IMR-90 (cell line): ENCODE results near the gene STAP2. TPM values are rescaled to one million over a fixed set of nuclear protein-coding genes. Genes with fewer than 3 reads are reported as not detected.
"Not testable (repeated sequence)": the region's sequence is repeated elsewhere in the genome, so short reads cannot be mapped to it uniquely, and the experiment has no call there.

Experiments used
- ATAC-seq: fragments of 200-7000 bp; cut with Tn5 transposase; 2 replicates; pipeline ENCODE4 v1.9.1; 2020; ENCODE audit warnings: low read depth, mild to moderate bottlenecking, moderate library complexity
- BruUV-seq: library from RNA; stranded (reverse); fragments of 400-500 nt; replicated peaks from 2 replicates; lab custom pipeline; 2021; lab: Mats Ljungman, UMichigan
- CTCF ChIA-PET: fragments of 300-600 bp; formaldehyde crosslinking; extraction: SDS; loops from one replicate; lab custom pipeline; 2021; ENCODE audit warnings: antibody characterized with exemption; lab: Yijun Ruan, JAX
- POLR2A ChIA-PET: fragments of 300-600 bp; sonication (Branson Sonifier 250); formaldehyde crosslinking; loops from one replicate; lab custom pipeline; 2022; ENCODE audit warnings: antibody characterized with exemption; ENCODE audit not compliant: unreplicated experiment; lab: Charles Lee
- DNase-seq: peaks from one replicate; pipeline ENCODE4 v3.0.0; 2013
- H2AFZ ChIP-seq: replicated peaks from 2 replicates; pipeline ENCODE3; 2013; ENCODE audit warnings: low read length, mild to moderate bottlenecking; ENCODE audit not compliant: poor library complexity
- H2AK5ac ChIP-seq: 2 replicates; pipeline ENCODE4 v1.6.1; 2013; ENCODE audit warnings: low read depth, low read length, inconsistent platforms
- H2AK9ac ChIP-seq: replicated peaks from 2 replicates; pipeline ENCODE3; 2013; ENCODE audit warnings: mild to moderate bottlenecking, low read depth, low read length, moderate library complexity; ENCODE audit not compliant: poor library complexity
- H2BK120ac ChIP-seq: 2 replicates; pipeline ENCODE4 v1.6.1; 2013; ENCODE audit warnings: low read depth, low read length, inconsistent platforms
- H2BK15ac ChIP-seq: 3 replicates; pipeline ENCODE4 v1.6.1; 2013; ENCODE audit warnings: low read depth, low read length, inconsistent platforms
- H2BK20ac ChIP-seq: 2 replicates; pipeline ENCODE4 v1.6.1; 2013; ENCODE audit warnings: low read depth, mild to moderate bottlenecking, inconsistent platforms, low read length, moderate library complexity
- H2BK5ac ChIP-seq: 2 replicates; pipeline ENCODE4 v1.6.1; 2013; ENCODE audit warnings: mild to moderate bottlenecking, low read depth, low read length, inconsistent platforms; ENCODE audit not compliant: poor library complexity, severe bottlenecking
- H3K14ac ChIP-seq: replicated peaks from 2 replicates; pipeline ENCODE4 v1.6.1; 2013; ENCODE audit warnings: low read depth, low read length, inconsistent platforms
- H3K18ac ChIP-seq: 2 replicates; pipeline ENCODE4 v1.6.1; 2013; ENCODE audit warnings: low read depth, low read length, control low read depth
- H3K23ac ChIP-seq: 2 replicates; pipeline ENCODE4 v1.6.1; 2013; ENCODE audit warnings: low read depth, low read length, inconsistent platforms
- H3K27ac ChIP-seq: 2 replicates; pipeline ENCODE4 v1.5.1; 2013; ENCODE audit warnings: mild to moderate bottlenecking, control low read depth, low read length; ENCODE audit not compliant: insufficient read depth
- H3K27me3 ChIP-seq: 2 replicates; pipeline ENCODE4 v1.6.1; 2013; ENCODE audit warnings: low read length; ENCODE audit not compliant: control insufficient read depth, insufficient read depth
- H3K36me3 ChIP-seq: 2 replicates; pipeline ENCODE4 v1.6.1; 2013; ENCODE audit warnings: low read length, mixed read lengths; ENCODE audit not compliant: control insufficient read depth, insufficient read depth
- H3K4ac ChIP-seq: 2 replicates; pipeline ENCODE4 v1.6.1; 2013; ENCODE audit warnings: low read depth, low read length, inconsistent platforms
- H3K4me1 ChIP-seq: 2 replicates; pipeline ENCODE4 v1.6.1; 2013; ENCODE audit warnings: low read length, mixed read lengths; ENCODE audit not compliant: control insufficient read depth, insufficient read depth
- H3K4me2 ChIP-seq: 2 replicates; pipeline ENCODE4 v1.6.1; 2013; ENCODE audit warnings: low read depth, mild to moderate bottlenecking, control low read depth, low read length, moderate library complexity
- H3K4me3 ChIP-seq: 2 replicates; pipeline ENCODE4 v1.5.1; 2013; ENCODE audit warnings: low read depth, mild to moderate bottlenecking, control low read depth, low read length, moderate library complexity; ENCODE audit not compliant: insufficient read depth
- H3K56ac ChIP-seq: 2 replicates; pipeline ENCODE4 v1.6.1; 2013; ENCODE audit warnings: low read length, inconsistent platforms; ENCODE audit not compliant: insufficient read depth; ENCODE audit errors: extremely low read depth
- H3K79me1 ChIP-seq, 2 experiments: 2 replicates each; pipeline ENCODE4 v1.6.1; 2013; ENCODE audit warnings: low read length in 2 of 2, inconsistent platforms in 1 of 2, low read depth in 1 of 2
- H3K9ac ChIP-seq: 2 replicates; pipeline ENCODE4 v1.6.1; 2013; ENCODE audit warnings: low read depth, low read length, control low read depth
- H3K9me1 ChIP-seq: 2 replicates; pipeline ENCODE4 v1.6.1; 2013; ENCODE audit warnings: low read length, inconsistent platforms; ENCODE audit not compliant: insufficient read depth
- H3K9me3 ChIP-seq: 2 replicates; pipeline ENCODE4 v1.6.1; 2013; ENCODE audit warnings: low read length; ENCODE audit not compliant: control insufficient read depth, insufficient read depth
- H4K20me1 ChIP-seq: 2 replicates; pipeline ENCODE4 v1.6.1; 2013; ENCODE audit warnings: low read length, inconsistent platforms; ENCODE audit not compliant: insufficient read depth
- H4K5ac ChIP-seq: 2 replicates; pipeline ENCODE4 v1.6.1; 2013; ENCODE audit warnings: mild to moderate bottlenecking, low read depth, low read length, control low read depth
- H4K8ac ChIP-seq, 2 experiments: 2 replicates each; pipeline ENCODE4 v1.6.1; 2013; ENCODE audit warnings: low read depth in 2 of 2, low read length in 2 of 2, control low read depth in 1 of 2, inconsistent platforms in 1 of 2
- H4K91ac ChIP-seq: 2 replicates; pipeline ENCODE4 v1.6.1; 2013; ENCODE audit warnings: low read depth, low read length, inconsistent platforms; ENCODE audit not compliant: insufficient read depth
- CEBPB ChIP-seq: IDR thresholded peaks from 2 replicates; pipeline ENCODE4 v1.6.1; 2012; ENCODE audit warnings: low read depth, low read length, improper control_type of control experiment
- FOS ChIP-seq: fragments of 150-350 bp; IDR thresholded peaks from 2 replicates; pipeline ENCODE4 v1.6.1; 2016; ENCODE audit warnings: low read depth, low read length
- MAZ ChIP-seq: IDR thresholded peaks from 2 replicates; pipeline ENCODE4 v1.6.1; 2012; ENCODE audit warnings: low read depth, mild to moderate bottlenecking, low read length, improper control_type of control experiment, moderate library complexity, borderline replicate concordance
- POLR2A ChIP-seq: IDR thresholded peaks from 2 replicates; pipeline ENCODE4 v1.6.1; 2012; ENCODE audit warnings: mild to moderate bottlenecking, low read depth, low read length
- WGBS, 2 experiments: methylation state at CpG; one replicate each; pipeline versions ENCODE4 v1.1.5 to v1.1.7; 2013; ENCODE audit warnings: missing lambda C conversion rate in 2 of 2; ENCODE audit not compliant: insufficient read length in 1 of 2; ENCODE audit errors: extremely low coverage in 2 of 2; 5-methylcytosine and 5-hydroxymethylcytosine counted together
- dilution Hi-C: fragments of 300-500 bp; cut with HindIII; formaldehyde crosslinking; loops from one replicate; pipeline ENCODE4 v1.14.3; 2018; ENCODE audit warnings: low sequenced_read_pairs; ENCODE audit not compliant: unreplicated experiment
- in situ Hi-C: fragments of 300-500 bp; cut with MboI; formaldehyde crosslinking; loops from 3 replicates; pipeline ENCODE4 v1.14.3; 2019; ENCODE audit warnings: low sequenced_read_pairs, inconsistent platforms, mixed read lengths
- intact Hi-C: fragments of 100-400 bp; cut with micrococcal nuclease; formaldehyde crosslinking; loops from 2 replicates; pipeline ENCODE4 v1.10.0; 2022
- polyA plus RNA-seq, 3 experiments: library from polyadenylated mRNA; depleted of rRNA; stranded (reverse); fragments of >200 nt; gene quantifications; 2 replicates each; pipeline ENCODE4 v1.2.3, GENCODE V29; 2012; ENCODE audit warnings: low replicate concordance in 1 of 3
- total RNA-seq: library from RNA; depleted of rRNA; stranded (reverse); fragments of >200 nt; gene quantifications from 2 replicates; pipeline ENCODE4 v1.2.3, GENCODE V29; 2012

The STAP2 gene
- total and polyA plus RNA-seq, 2 of the 4 experiments (the other 2 are of a cell fraction), result 1.3 to 3.4 TPM

- H3K23ac ChIP-seq, result no peak overlapping the region
- no peak overlapping the region for H3K4me3 ChIP-seq
- no peaks in the 10 kb centered on the region for H4K20me1 ChIP-seq
- no peaks in the 10 kb centered on the region for H3K4me1 ChIP-seq
- H3K27me3 ChIP-seq, result peaks cover 20% of the 10 kb centered on the region
- H3K14ac ChIP-seq, result no peak overlapping the region
- no peak for DNase-seq
- H2BK20ac ChIP-seq, result no peak overlapping the region
- no peak overlapping the region for H4K5ac ChIP-seq
- ChIA-PET POLR2A (no interaction called here), CTCF (interaction anchor here (0.6 kb wide), 1 partner anchor 153 kb away, joined by 3 read pairs; no protein-coding TSS in a partner anchor)
- no peak overlapping the region for H3K56ac ChIP-seq
- in situ Hi-C loops, result no loop called here
- H2AFZ ChIP-seq, result no peak overlapping the region
- no peaks in the 10 kb centered on the region for H3K9me3 ChIP-seq
- H4K91ac ChIP-seq, result no peak overlapping the region
- no peak overlapping the region for H2BK5ac ChIP-seq
- TF ChIP-seq POLR2A (no peak), FOS (no peak), CEBPB (no peak), MAZ (no peak)
- no peaks in the 10 kb centered on the region for H3K79me1 ChIP-seq
- no peak overlapping the region for H2BK120ac ChIP-seq
- H3K4ac ChIP-seq, result no peak overlapping the region
- no peak overlapping the region for H3K18ac ChIP-seq
- no TSS peak for BruUV-seq
- H2BK15ac ChIP-seq, result no peak overlapping the region
- intact Hi-C loops, result no loop called here
- H2AK9ac ChIP-seq, result peak overlapping the region; percentile 8
- no peaks in the 10 kb centered on the region for H3K9me1 ChIP-seq
- dilution Hi-C loops, result no loop called here
- no peak overlapping the region for H3K9ac ChIP-seq
- H3K36me3 ChIP-seq, result no peaks in the 10 kb centered on the region
- H3K4me2 ChIP-seq, result no peak overlapping the region
- no peak for ATAC-seq
- no peak overlapping the region for H3K27ac ChIP-seq
- no peak overlapping the region for H2AK5ac ChIP-seq
- no peak overlapping the region for H4K8ac ChIP-seq
- 70% methylated on average over 9 of the region's 16 CpGs; no CpG with 5 or more reads in 1 of the 2 experiments for WGBS, 2 experiments
These were observed 50.4 kb downstream of the STAP2 start for GRCh38 chr19:4288091-4288777.

GRCh38 chr19:4286141-4286540 lies 52.5 kb downstream of the STAP2 start:
- H3K9ac ChIP-seq, H2BK5ac ChIP-seq, H3K36me3 ChIP-seq, H4K91ac ChIP-seq, H2AFZ ChIP-seq, H3K4ac ChIP-seq, H2BK15ac ChIP-seq, H3K4me1 ChIP-seq, H3K14ac ChIP-seq, H3K4me3 ChIP-seq, H3K79me1 ChIP-seq, H2BK20ac ChIP-seq, H2AK9ac ChIP-seq, H4K8ac ChIP-seq, in situ Hi-C loops, H4K20me1 ChIP-seq, H3K9me1 ChIP-seq, H2AK5ac ChIP-seq, H4K5ac ChIP-seq, DNase-seq, H3K18ac ChIP-seq, H3K4me2 ChIP-seq, H3K27ac ChIP-seq, intact Hi-C loops, ATAC-seq, dilution Hi-C loops, CTCF ChIA-PET, H3K9me3 ChIP-seq, H3K56ac ChIP-seq, BruUV-seq, H3K23ac ChIP-seq, H2BK120ac ChIP-seq: not testable (repeated sequence)
- peaks cover 31% of the 10 kb centered on the region for H3K27me3 ChIP-seq
- 47% methylated on average over 2 of the region's 4 CpGs; no CpG with 5 or more reads in 1 of the 2 experiments for WGBS, 2 experiments
- POLR2A ChIA-PET, result interaction anchor here (0.6 kb wide), 1 partner anchor 27 kb away, joined by 7 read pairs; no protein-coding TSS in a partner anchor
